Stimulated activated memory B cell treated with anti-CD40 and anti-IgM and Interleukin-4, amounts not matched to agents 10 μg/mL and 1 μg/mL and 100 μg/mL, for 72 hours (primary cell): Measurements from ENCODE around the gene GAB3.
A peak's percentile ranks its signal among the peaks of the same experiment; 100 is the strongest.

ENCODE experiments used
- ATAC-seq: fragments of 150-1000 bp; cut with Tn5 transposase; 2 replicates; pipeline ENCODE4 v1.10.0; 2021
- H3K27ac Mint-ChIP-seq: one replicate; pipeline ENCODE4 v1.8.0; 2022; ENCODE audit warnings: mild to moderate bottlenecking, mixed read lengths
- H3K27me3 Mint-ChIP-seq: one replicate; pipeline ENCODE4 v1.8.0; 2022; ENCODE audit warnings: mixed read lengths
- H3K36me3 Mint-ChIP-seq: one replicate; pipeline ENCODE4 v1.8.0; 2022; ENCODE audit warnings: mixed read lengths
- H3K4me1 Mint-ChIP-seq: one replicate; pipeline ENCODE4 v1.8.0; 2022; ENCODE audit warnings: mixed read lengths
- H3K4me3 Mint-ChIP-seq: one replicate; pipeline ENCODE4 v1.8.0; 2022; ENCODE audit warnings: mild to moderate bottlenecking, moderate library complexity, mixed read lengths
- H3K9me3 Mint-ChIP-seq: one replicate; pipeline ENCODE4 v1.8.0; 2022; ENCODE audit warnings: mixed read lengths

Gene GAB3

GRCh38 chrX:154750301-154751202, at the start of gene GAB3:
TSS of gene GAB3 (minus strand) at chrX:154751077. CDS start at chrX:154751025, 52 bp downstream.
- no peaks in the 10 kb centered on the region for H3K36me3 Mint-ChIP-seq
- no peaks in the 10 kb centered on the region for H3K9me3 Mint-ChIP-seq
- peak within 1 kb of the TSS; percentile 88 for H3K4me3 Mint-ChIP-seq
- peak; percentile 86 for ATAC-seq
- H3K27ac Mint-ChIP-seq = peak within 1 kb of the TSS; percentile 88
- H3K4me1 Mint-ChIP-seq = no peaks in the 10 kb centered on the region
- no peaks in the 10 kb centered on the region for H3K27me3 Mint-ChIP-seq

GRCh38 chrX:154799556-154800348, 48.9 kb upstream of the GAB3 start:
- Mint-ChIP-seq H3K9me3 (no peaks in the 10 kb centered on the region), H3K27ac (no peak overlapping the region), H3K27me3 (no peaks in the 10 kb centered on the region), H3K4me1 (peaks cover 17% of the 10 kb centered on the region), H3K36me3 (no peaks in the 10 kb centered on the region), H3K4me3 (no peak overlapping the region)
- no peak for ATAC-seq

- H3K4me1 Mint-ChIP-seq = peaks cover 11% of the 10 kb centered on the region
Measured at GRCh38 chrX:154797006-154797405, 46.1 kb upstream of the GAB3 start.

GRCh38 chrX:154795016-154795415, 44.1 kb upstream of the GAB3 start:
- Mint-ChIP-seq H3K36me3 (no peaks in the 10 kb centered on the region), H3K9me3 (no peaks in the 10 kb centered on the region), H3K27ac (no peak overlapping the region), H3K4me1 (peaks cover 11% of the 10 kb centered on the region), H3K27me3 (no peaks in the 10 kb centered on the region), H3K4me3 (no peak overlapping the region)
- ATAC-seq = no peak

More at GRCh38 chrX:154797006-154797405, 46.1 kb upstream of the GAB3 start:
- H3K27me3 Mint-ChIP-seq = no peaks in the 10 kb centered on the region
- no peak for ATAC-seq
- no peak overlapping the region for H3K27ac Mint-ChIP-seq
- no peak overlapping the region for H3K4me3 Mint-ChIP-seq
- no peaks in the 10 kb centered on the region for H3K36me3 Mint-ChIP-seq
- H3K9me3 Mint-ChIP-seq = no peaks in the 10 kb centered on the region

GRCh38 chrX:154793084-154793795, 42.4 kb upstream of the GAB3 start:
- H3K27me3 Mint-ChIP-seq = no peaks in the 10 kb centered on the region
- H3K36me3 Mint-ChIP-seq = no peaks in the 10 kb centered on the region
- H3K4me1 Mint-ChIP-seq = peaks cover 11% of the 10 kb centered on the region
- no peak overlapping the region for H3K4me3 Mint-ChIP-seq
- no peak for ATAC-seq
- no peak overlapping the region for H3K27ac Mint-ChIP-seq
- H3K9me3 Mint-ChIP-seq = no peaks in the 10 kb centered on the region

- Mint-ChIP-seq H3K27ac (no peak overlapping the region), H3K4me3 (no peak overlapping the region), H3K36me3 (no peaks in the 10 kb centered on the region), H3K4me1 (peaks cover 6% of the 10 kb centered on the region), H3K9me3 (no peaks in the 10 kb centered on the region), H3K27me3 (no peaks in the 10 kb centered on the region)
- ATAC-seq = no peak
Measured at GRCh38 chrX:154791939-154792338, 41.1 kb upstream of the GAB3 start.

GRCh38 chrX:154791467-154791866, 40.6 kb upstream of the GAB3 start:
- H3K27me3 Mint-ChIP-seq = no peaks in the 10 kb centered on the region
- no peaks in the 10 kb centered on the region for H3K9me3 Mint-ChIP-seq
- ATAC-seq = no peak
- peaks cover 2% of the 10 kb centered on the region for H3K4me1 Mint-ChIP-seq
- H3K36me3 Mint-ChIP-seq = no peaks in the 10 kb centered on the region
- H3K27ac Mint-ChIP-seq = no peak overlapping the region
- no peak overlapping the region for H3K4me3 Mint-ChIP-seq

- H3K27me3 Mint-ChIP-seq = no peaks in the 10 kb centered on the region
- peaks cover 6% of the 10 kb centered on the region for H3K4me1 Mint-ChIP-seq
- H3K27ac Mint-ChIP-seq = no peak overlapping the region
- no peak overlapping the region for H3K4me3 Mint-ChIP-seq
- no peaks in the 10 kb centered on the region for H3K9me3 Mint-ChIP-seq
- H3K36me3 Mint-ChIP-seq = no peaks in the 10 kb centered on the region
- no peak for ATAC-seq
Measured at GRCh38 chrX:154785716-154786115, 34.8 kb upstream of the GAB3 start.

GRCh38 chrX:154784149-154784995, 33.5 kb upstream of the GAB3 start:
- H3K27ac Mint-ChIP-seq = no peak overlapping the region
- no peaks in the 10 kb centered on the region for H3K27me3 Mint-ChIP-seq
- no peaks in the 10 kb centered on the region for H3K9me3 Mint-ChIP-seq
- no peak for ATAC-seq
- peaks cover 6% of the 10 kb centered on the region for H3K4me1 Mint-ChIP-seq
- H3K4me3 Mint-ChIP-seq = no peak overlapping the region
- no peaks in the 10 kb centered on the region for H3K36me3 Mint-ChIP-seq

- peaks cover 6% of the 10 kb centered on the region for H3K4me1 Mint-ChIP-seq
- no peaks in the 10 kb centered on the region for H3K9me3 Mint-ChIP-seq
- H3K4me3 Mint-ChIP-seq = no peak overlapping the region
- ATAC-seq = no peak
- peaks cover 14% of the 10 kb centered on the region for H3K36me3 Mint-ChIP-seq
- H3K27ac Mint-ChIP-seq = no peak overlapping the region
- H3K27me3 Mint-ChIP-seq = no peaks in the 10 kb centered on the region
Measured at GRCh38 chrX:154780968-154781367, 30.1 kb upstream of the GAB3 start.

GRCh38 chrX:154779261-154779660, 28.4 kb upstream of the GAB3 start:
- H3K27ac Mint-ChIP-seq = no peak overlapping the region
- no peak for ATAC-seq
- H3K4me1 Mint-ChIP-seq = peaks cover 6% of the 10 kb centered on the region
- no peaks in the 10 kb centered on the region for H3K9me3 Mint-ChIP-seq
- no peaks in the 10 kb centered on the region for H3K27me3 Mint-ChIP-seq
- peaks cover 19% of the 10 kb centered on the region for H3K36me3 Mint-ChIP-seq
- no peak overlapping the region for H3K4me3 Mint-ChIP-seq

- no peak for ATAC-seq
- Mint-ChIP-seq H3K4me3 (no peak overlapping the region), H3K9me3 (no peaks in the 10 kb centered on the region), H3K27ac (no peak overlapping the region), H3K4me1 (no peaks in the 10 kb centered on the region), H3K27me3 (no peaks in the 10 kb centered on the region), H3K36me3 (peaks cover 32% of the 10 kb centered on the region)
Measured at GRCh38 chrX:154776753-154777152, 25.9 kb upstream of the GAB3 start.

- H3K9me3 Mint-ChIP-seq = no peaks in the 10 kb centered on the region
- no peak overlapping the region for H3K4me3 Mint-ChIP-seq
- H3K36me3 Mint-ChIP-seq = peaks cover 43% of the 10 kb centered on the region
- H3K27me3 Mint-ChIP-seq = no peaks in the 10 kb centered on the region
- H3K27ac Mint-ChIP-seq = no peak overlapping the region
- no peak for ATAC-seq
- no peaks in the 10 kb centered on the region for H3K4me1 Mint-ChIP-seq
Measured at GRCh38 chrX:154775419-154776349, 24.8 kb upstream of the GAB3 start.

GRCh38 chrX:154774622-154775021, 23.7 kb upstream of the GAB3 start:
- H3K27ac Mint-ChIP-seq = no peak overlapping the region
- no peak overlapping the region for H3K4me3 Mint-ChIP-seq
- H3K9me3 Mint-ChIP-seq = no peaks in the 10 kb centered on the region
- ATAC-seq = no peak
- no peaks in the 10 kb centered on the region for H3K27me3 Mint-ChIP-seq
- no peaks in the 10 kb centered on the region for H3K4me1 Mint-ChIP-seq
- H3K36me3 Mint-ChIP-seq = peaks cover 47% of the 10 kb centered on the region
